Right renal pelvis (tissue), 4 donors: ENCODE measurements around the gene TBC1D22A. TPM values are rescaled to one million over a fixed set of nuclear protein-coding genes. Genes with fewer than 3 reads are reported as not detected.
"Not testable (repeated sequence)": the region's sequence is repeated elsewhere in the genome, so short reads cannot be mapped to it uniquely, and the experiment has no call there.

Source experiments
- DNase-seq, 4 donors: peaks; one replicate each; pipeline ENCODE4 v3.0.0-alpha.2; 2013; ENCODE audit warnings: low read depth in 4 of 4, low spot score in 3 of 4, missing footprints in 1 of 4
- polyA plus RNA-seq, 4 donors: library from polyadenylated mRNA; unstranded; fragments of 120-200 nt; gene quantifications; one replicate each; pipeline ENCODE4 v1.2.1, GENCODE V29; 2013; ENCODE audit not compliant: insufficient read length in 4 of 4

The TBC1D22A gene
- polyA plus RNA-seq, 4 donors = 17.8 to 19.7 (median 18.2) TPM

DNA sequence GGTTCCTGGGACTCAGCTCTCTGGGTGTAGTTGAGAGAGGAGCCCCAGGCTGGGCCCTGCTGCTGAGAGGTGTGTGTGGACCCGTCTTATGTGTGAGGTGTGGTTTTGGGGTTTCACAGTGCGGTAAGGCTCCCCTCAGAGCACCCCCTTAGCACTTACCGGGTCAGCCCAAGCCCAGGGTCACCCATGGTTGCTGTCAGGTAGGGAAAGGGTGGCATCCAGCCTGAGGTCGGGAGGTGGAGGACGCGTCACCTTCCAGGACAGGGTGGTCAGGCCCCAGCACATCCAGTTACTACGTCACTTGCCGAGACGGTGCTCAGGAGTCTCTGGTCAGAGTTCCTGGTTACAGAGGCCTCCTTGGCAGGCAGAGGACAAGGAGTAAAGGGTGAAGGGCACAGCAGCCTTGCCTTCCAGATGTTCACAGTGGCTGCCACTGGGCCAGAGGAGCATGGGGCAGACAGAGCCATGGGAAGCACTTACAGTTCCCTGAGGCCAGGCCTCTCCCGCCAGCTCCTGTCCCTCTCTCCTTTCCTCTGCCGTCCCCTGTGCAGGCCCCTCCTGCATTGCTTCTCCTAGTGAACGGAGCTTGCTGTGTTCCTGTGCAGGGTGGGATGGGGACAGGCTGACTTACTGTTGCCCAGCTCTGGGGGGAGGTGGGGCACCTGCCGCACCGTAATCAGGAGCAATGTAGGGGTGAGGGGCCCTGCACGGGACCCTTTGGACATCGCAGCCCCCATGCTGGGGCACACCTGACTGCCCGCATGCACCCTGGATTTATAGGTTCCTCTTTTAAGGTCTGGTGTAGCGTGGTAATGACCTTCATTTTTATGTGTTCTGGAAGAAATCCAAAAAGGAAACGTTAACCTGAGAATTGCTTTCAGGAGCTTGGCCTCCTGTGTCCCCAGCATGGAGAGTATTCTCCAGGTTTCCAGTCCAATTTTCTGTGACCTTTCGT lies 285.9 kb downstream of the TBC1D22A start:
- no peak for DNase-seq

DNA sequence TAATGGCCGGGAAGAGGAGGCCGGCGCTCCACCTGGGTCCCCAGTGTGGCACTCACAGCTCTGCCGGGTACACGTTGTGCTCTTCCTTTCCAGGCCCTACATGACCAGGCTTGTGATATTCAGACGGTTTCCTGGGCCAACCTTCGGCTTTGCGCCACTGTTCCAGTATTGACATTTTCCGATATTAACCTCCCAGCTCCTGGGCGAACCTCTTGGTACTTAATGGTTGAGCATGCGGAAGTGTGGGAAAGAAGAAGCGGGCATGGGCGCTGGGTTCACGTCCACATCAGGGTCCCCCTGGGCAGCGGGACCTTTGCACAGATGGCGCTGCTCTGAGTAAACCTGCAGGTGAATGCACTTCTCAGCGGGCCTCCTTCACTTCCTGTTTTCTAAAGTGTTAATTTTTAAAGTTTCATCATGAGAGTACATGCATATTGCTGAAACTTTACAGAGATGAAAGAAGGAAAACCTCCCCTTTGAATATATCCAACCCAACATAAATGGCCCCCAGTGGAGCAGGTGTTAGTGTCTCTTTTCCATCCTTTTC lies 286.7 kb downstream of the TBC1D22A start:
- no peak for DNase-seq

DNA sequence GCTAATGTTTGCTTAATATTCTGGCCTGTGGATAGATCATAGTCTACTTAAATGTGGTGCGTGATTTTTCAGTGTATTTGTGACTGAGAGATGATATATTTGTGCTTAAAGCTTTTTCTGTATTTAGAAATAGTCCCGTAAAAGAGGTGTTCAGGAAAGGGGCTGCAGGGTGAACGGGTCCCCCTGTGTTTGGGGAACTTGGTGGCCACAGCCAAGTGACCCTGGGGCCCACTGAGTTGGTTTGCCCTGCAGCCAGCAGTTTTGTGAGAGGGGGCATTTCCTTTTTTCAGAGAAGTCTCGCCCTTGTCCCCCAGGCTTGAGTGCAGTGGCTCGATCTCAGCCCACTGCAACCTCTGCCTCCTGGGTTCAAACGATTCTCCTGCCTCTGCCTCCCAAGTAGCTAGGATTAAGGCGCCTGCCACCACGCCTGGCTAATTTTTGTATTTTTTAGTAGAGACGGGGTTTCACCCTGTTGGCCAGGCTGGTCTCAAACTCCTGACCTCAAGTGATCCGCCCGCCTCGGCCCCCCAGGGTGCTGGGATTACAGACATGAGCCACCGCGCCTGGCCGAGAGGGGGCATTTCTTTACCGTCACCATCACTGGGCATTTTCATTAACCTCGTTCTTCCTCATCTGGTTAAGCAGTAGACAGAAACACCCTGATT lies 287.4 kb downstream of the TBC1D22A start:
- DNase-seq = not testable (repeated sequence)

DNA sequence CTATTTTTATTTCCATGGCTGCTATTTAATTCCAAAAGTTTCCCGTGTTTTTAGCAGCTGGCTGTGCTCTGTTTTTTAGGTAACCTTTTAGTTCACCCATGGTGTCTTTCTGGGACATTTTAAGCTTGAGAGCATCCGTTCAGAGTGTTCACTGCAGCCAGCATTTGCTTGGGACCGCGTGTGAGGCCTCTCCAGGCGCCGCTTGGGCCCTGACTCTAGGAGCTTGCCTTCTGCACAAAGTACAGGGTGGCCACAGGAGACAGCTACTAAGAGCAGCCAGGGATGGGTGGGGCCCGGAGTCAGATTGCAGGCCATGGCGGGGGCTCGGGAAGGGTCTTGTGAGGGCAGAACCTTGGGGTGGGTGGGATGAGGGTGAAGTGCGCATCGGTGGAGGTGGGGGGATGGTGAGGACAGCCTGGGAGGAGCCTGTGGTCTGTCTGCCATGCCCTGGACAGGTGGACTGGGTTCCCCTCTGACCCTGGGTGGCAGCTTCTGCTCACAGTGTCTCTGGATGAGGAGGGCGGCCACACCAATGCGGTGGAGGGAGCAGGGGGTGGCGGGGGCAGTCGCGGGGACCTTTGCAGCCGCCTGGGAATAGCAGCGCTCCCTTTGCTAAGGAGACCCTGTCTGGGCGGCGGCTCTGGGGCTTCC lies 288.1 kb downstream of the TBC1D22A start:
- DNase-seq = no peak

DNA sequence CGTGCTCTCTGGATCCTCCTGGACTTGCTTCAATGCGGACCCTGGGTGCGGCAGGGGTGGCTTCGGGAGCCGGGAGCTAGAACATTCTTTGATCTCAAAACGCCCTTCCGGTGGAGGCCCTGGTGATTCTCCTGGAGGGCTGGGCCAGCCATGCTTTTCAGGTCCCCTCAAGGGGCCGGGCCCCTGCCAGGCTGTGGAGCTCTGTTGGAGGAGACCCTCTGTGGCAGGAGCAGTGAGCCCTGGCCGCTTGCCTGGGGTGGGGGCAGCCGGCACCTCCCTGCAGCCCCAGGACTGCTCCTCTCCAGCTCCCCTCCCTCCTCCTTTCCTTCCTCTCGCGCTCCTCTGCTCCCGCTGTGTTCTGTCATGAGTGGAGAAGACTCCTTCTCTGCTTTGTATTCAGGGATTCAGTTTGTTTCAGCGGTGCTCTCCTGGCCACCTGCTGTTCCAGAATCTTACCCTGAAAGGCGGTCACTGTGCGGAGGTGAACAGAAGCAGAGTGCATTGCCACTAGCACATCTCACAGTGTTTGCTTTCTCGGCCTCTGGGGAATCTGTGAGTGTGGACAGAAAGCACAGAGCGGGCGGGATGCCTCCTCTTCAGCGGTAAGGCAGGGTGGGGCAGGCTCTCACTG lies 289.1 kb downstream of the TBC1D22A start:
- no peak for DNase-seq

DNA sequence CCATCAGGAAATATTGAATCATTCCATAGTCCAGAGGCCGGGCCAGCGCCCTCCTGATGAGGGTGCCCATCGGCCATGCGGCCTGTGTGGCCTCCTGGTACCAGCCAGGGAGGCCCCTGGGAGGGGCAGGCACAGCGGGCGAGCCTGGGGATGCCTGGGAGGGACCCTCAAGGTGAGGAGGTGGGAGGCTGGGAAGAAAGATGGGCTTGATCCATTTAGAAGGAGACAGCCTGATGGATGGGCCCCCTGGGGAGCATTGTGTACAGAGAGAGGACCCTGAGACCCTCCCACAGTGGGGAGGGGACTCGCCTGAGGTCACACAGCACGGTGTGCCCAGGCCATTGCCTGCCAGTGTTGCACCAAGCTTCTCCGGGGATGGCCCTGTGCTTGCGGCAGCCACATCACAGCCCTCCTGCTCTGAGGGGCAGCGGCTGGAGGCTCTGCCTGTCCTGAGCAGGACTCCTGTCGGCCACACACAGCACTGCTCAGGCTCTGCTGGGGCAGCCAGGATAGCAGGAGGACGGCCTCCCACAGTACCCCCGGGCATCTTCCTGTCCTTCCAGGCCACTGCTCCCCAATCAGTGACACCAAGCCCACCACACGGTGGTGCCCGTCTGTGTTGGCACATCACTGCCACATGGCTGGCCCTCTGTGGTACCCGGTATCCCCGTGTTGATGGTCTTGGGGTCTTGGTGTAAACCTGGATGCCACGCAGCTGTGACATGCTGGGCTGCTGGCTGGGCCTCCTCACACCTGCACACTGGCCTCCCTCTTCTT lies 290.0 kb downstream of the TBC1D22A start:
- no peak for DNase-seq

DNA sequence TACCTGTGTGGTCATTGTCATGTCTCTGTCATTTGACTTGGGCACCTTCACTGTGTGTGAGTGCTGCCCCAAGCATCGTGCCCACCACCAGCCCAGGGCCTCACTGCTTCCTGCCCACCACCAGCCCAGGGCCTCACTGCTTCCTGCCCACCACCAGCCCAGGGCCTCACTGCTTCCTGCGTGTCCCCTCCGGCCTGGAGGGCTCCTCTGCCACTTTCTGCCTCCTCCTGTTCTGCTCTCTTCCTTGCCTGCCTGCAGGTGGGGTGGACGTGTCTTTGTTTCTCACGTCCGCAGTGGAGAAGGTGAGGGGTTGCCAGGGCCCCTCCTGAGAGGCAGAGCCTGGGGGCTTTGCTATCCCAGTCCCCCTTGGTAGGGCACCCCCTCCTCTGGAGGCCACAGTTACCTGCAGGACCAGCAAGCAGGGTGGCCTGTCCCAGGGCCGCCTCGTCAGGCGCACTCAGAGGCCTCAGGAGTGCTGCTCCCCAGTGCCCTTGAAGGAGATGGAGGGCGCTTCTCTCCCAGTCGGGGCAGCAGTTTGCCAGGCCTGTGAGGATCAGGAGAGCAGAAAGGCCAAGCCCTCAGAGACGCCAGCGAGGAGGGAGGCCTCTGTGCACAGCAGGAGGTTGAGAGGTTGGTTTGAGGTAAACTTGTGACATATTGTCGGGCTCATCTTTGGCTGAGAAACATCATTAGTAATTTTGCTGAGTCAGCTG lies 290.7 kb downstream of the TBC1D22A start:
- DNase-seq = no peak

DNA sequence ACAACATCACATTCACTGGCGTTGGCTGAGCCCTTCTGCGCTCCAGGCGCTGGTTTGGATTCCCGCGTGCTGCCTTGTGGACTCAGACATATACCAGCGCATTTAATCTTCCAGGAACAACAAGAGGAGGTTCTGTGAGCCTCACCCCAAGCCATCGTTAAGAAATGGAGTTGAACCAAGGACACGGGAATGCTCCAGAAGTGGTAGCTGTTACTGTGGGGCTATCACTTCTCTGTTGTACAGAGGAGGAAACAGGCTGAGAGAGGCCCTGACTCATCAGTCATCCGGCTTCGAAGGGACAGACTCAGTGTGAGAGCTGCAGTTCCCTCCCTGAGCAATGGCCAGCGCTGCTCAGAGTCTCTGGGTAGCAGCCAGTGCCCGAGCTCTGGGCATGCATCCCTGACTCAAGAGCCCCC lies 291.3 kb downstream of the TBC1D22A start:
- DNase-seq = no peak

DNA sequence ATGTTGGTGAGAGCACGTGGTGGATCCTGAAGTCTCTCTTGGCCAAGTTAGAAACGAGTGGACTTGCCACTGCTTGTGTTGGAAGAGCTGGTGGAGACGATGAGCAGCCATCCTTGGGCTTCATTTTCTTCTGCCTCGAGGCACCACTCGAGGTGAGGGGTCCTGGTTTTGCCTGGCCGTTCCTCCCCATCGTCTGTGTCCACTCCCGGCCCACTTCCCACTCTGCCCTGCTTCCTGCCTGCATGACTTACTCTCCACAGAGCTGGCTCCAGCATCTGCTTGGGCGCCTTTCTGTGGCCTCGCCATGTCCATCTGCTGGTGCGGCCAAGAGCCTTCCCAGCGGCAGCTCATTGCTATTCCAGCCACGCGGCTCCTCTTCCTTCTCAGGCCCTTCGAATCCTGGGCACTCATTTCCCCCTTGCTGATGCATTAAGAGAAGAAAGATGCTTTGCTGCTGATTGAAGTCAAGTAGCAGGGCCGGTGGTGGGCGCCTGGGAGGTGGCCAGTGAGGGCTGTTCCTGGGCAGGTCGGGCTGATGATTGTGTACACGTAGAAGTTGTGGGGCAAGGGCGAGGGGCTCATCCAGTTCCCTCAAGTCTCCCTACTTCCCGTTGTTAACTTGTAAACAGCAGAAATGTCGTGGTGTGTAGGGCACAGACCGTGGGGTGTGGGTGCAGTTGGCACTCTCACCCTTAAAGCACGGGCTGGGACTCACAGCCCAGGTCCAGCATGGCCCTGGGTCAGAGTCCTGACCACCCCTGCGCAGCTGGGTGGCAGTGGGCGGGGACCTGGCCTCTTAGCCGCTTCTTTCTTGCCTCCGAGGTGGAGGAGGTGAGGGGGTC lies 292.0 kb downstream of the TBC1D22A start:
- DNase-seq = no peak

DNA sequence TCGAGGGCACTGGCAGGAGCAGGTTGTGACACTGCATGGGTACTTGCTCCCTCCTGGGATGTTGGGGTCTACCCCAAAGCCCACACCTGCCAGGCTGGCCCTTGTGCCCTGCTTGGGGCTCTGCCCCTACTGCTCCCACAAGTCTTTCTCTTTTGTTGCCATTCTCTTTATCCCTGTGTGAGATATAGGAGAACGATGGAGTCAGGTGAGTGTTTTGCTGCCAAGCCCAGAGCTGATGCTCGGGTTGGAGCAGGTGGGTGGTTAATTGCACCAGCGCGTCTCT lies 292.6 kb downstream of the TBC1D22A start:
- DNase-seq = no peak

DNA sequence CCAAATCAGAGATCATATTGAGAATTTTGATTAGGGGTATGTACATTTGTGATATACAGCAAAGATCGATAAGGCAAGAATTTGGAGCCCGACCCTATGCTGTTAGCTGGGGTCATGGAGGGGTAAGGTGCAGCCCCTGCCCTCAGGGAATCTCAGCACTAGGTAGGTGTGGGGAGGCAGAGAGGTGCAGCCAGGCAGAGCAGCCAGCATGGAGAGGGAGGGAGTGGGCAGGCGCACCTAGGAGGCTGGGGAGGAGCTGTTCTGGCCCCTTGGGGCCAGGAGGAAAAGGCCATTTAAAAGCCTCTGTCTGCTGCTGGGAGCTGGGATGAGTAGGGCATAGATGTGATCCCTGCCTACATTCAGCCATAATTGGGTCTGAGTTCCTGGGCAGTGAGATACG lies 293.0 kb downstream of the TBC1D22A start:
- no peak for DNase-seq

DNA sequence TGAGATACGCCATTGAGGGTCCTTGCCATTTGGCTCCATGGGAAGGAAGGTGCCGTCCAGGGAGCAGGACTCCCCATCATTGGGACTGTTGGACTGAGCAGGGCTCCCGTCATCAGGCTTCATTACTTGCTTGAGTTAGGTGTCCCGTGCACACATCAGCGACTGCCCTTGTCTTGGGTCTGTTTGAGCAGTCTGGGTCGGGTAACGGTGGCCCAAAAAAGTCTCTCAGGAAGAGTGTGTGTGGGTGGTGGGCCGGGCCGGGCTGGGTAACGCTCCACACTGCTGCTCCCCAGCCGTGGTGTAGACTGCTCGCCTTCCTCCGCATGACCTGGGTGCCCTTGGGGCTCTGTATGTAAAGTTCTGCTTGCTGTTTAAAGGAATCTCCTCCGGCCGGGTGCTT lies 293.5 kb downstream of the TBC1D22A start:
- DNase-seq = no peak

DNA sequence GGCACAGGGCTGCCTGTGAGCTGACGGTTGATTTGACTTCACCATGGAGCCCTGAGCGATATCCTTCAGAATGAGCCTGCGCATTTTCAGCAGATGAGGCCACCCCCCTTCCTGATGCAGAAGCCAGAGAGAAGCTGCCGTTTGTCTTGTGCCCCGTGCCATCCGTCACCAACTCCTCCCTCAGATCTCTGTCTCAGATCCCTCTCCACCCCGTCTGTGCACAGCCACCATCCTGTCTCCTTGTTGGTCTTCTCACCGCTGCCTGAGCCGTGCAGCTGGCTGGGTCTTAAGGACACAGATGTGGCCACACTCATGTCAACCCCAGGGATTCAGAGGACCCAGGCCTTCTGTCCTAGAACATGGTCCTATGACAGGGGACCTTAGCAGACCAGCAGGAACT lies 293.9 kb downstream of the TBC1D22A start:
- no peak for DNase-seq

DNA sequence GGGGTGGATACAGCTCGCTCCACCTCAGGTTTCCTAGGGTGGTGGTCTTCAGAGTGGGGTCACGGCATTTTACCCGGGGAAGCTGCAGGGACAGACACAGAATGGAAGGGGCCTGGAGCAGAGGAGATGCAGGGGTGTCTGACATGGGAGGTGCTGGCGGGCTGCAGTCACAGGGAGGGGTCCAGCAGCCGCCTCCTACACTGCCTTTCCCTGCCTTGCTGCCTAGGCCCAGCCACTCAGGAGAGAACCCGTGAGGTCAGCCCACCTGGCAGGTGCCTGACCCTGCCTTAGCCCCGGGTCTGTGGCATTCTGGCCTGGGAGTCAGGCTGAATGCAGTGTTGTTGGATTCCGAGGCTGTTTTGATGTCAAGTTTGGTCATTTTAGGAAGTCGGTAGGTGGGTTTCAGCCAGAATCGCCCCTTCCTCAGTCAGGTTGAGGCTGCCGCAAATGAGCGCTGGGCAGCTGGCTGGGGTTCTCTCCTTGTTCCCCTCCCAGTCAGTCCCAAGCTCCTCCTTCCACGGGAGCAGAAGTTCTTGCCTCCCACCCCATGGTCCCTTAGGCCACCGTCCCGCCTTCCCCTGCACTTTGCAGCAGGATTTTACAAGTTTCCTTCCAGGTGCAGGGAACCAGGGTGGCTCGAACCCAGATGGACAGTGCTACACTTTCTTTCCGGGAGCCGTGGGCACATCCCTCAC lies 294.5 kb downstream of the TBC1D22A start:
- DNase-seq = no peak

DNA sequence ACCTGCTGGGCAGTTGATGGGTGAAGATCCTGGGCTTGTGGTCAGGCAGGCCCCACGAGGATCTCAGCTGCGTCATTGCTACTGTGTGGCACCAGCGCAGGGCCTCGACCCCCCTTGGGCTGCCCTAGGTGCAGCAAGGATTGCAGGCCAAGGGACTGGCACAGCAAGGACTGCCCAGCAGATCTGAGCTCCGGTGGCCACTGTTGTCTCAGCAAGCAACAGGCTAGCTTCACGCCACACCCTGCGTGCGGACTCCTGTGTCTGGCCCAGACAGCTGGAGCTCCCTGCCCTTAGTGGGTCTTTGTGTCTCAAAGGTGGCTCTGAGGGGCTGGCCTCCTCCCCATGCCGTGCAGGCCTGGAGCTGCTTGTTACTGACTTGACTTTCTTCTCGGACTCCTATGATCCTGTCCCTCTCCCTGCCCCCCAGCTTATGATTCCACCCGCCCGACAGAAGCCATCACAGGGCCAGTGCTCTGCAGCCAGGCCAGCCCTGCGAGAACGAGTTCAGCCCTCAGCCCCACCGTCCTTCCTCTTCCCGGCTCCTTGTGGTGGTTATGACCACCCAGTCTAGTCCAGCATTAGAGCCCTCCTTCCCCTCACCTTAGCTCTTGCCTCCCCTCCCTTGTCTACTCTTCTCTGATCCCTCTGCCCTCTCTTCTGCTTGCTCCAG lies 295.6 kb downstream of the TBC1D22A start:
- DNase-seq = no peak

DNA sequence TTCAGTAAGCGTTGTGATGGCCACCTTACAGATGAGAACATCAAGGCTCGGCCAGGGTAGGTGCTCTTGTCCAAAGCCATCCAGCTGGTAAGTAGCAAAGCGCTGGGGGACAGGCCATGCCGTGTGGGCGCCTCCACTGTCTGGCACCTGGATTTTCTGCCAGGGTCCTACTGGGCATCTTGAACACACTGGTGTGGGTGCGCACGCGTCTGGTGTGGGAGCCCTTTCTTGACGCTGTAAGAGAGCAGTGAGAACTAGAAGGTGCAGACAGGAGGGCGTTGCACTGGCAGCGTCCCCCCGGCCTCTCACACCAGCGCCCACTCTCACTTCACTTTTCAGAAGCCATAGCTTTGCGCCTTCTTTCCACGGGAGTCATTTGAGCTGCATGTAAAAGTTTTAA lies 296.6 kb downstream of the TBC1D22A start:
- no peak for DNase-seq

DNA sequence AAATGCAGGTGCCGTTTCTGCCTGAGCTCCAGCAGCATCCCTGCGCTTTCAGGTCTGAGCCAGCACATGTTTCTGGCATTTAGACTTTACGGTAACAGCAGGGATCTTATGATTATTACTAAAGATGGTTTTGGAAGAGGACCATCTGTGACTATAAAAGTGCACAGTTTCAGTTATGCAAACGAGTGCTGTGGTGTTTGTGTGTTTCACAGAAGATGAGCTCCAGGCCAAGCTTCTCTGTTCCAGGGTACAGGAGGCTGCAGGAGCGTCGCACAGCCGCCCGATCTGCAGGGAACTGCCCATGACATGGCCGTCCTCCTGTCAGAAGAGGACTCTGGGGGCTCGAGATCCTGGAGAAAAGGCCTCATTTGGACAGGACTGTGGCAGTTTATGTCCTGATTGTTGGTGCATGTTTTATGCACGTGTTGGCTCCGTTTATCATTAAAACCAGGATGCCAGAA lies 297.3 kb downstream of the TBC1D22A start:
- DNase-seq = no peak
